PC-3 (cell line): ENCODE measurements around the gene NPHP1. TPM values are rescaled to one million over a fixed set of nuclear protein-coding genes. Genes with fewer than 3 reads are reported as not detected.
A peak's percentile ranks its signal among the peaks of the same experiment; 100 is the strongest.
"Not testable (repeated sequence)": the region's sequence is repeated elsewhere in the genome, so short reads cannot be mapped to it uniquely, and the experiment has no call there.

Experiments
- ATAC-seq: fragments of 200-7000 bp; cut with Tn5 transposase; 2 replicates; pipeline ENCODE4 v1.9.1; 2020; ENCODE audit warnings: mild to moderate bottlenecking, moderate library complexity
- BruUV-seq: library from RNA; stranded (reverse); fragments of 400-500 nt; replicated peaks from 2 replicates; lab custom pipeline; 2021; lab: Mats Ljungman, UMichigan
- CTCF ChIA-PET: fragments of 300-600 bp; sonication (Branson Sonifier 250); formaldehyde crosslinking; loops from one replicate; lab custom pipeline; 2022; ENCODE audit warnings: antibody characterized with exemption; lab: Charles Lee
- POLR2A ChIA-PET: fragments of 300-600 bp; sonication (Branson Sonifier 250); formaldehyde crosslinking; loops from one replicate; lab custom pipeline; 2022; ENCODE audit warnings: antibody characterized with exemption; ENCODE audit not compliant: unreplicated experiment; lab: Charles Lee
- DNase-seq: peaks from one replicate; pipeline ENCODE4 v3.0.0-alpha.2; 2015
- H2AFZ ChIP-seq: fragments of 300-600 bp; sonication (generic); 2 replicates; pipeline ENCODE4 v1.6.0; 2016; ENCODE audit warnings: antibody characterized with exemption, low read length
- H3F3A ChIP-seq: fragments of 300-600 bp; sonication (generic); one replicate; pipeline ENCODE4 v1.6.0; 2017; ENCODE audit warnings: antibody characterized with exemption, low read length, control low read depth, mild to moderate bottlenecking; ENCODE audit not compliant: unreplicated experiment
- H3K27ac ChIP-seq: fragments of 300-600 bp; sonication (generic); 2 replicates; pipeline ENCODE4 v1.5.1; 2016; ENCODE audit warnings: mild to moderate bottlenecking, low read length
- H3K27me3 ChIP-seq: fragments of 300-600 bp; sonication (generic); 2 replicates; pipeline ENCODE4 v1.6.1; 2016; ENCODE audit warnings: low read length, mixed read lengths
- H3K36me3 ChIP-seq: fragments of 300-600 bp; sonication (generic); 2 replicates; pipeline ENCODE4 v1.6.1; 2016; ENCODE audit warnings: low read depth, mixed run types, low read length, mixed read lengths
- H3K4me1 ChIP-seq: fragments of 300-600 bp; sonication (generic); 2 replicates; pipeline ENCODE4 v1.5.1; 2016; ENCODE audit warnings: low read length; ENCODE audit not compliant: insufficient read depth
- H3K4me2 ChIP-seq: fragments of 300-600 bp; sonication (generic); 2 replicates; pipeline ENCODE4 v1.6.0; 2016; ENCODE audit warnings: low read length
- H3K4me3 ChIP-seq: fragments of 300-600 bp; sonication (generic); 2 replicates; pipeline ENCODE4 v1.5.1; 2016; ENCODE audit warnings: mild to moderate bottlenecking, low read length, mixed read lengths
- H3K79me2 ChIP-seq: fragments of 300-600 bp; sonication (generic); 2 replicates; pipeline ENCODE4 v1.6.1; 2017; ENCODE audit warnings: low read length, mixed read lengths
- H3K9ac ChIP-seq: fragments of 300-600 bp; sonication (generic); 2 replicates; pipeline ENCODE4 v1.6.0; 2016; ENCODE audit warnings: mild to moderate bottlenecking, low read length
- H3K9me2 ChIP-seq: fragments of 300-600 bp; sonication (generic); replicated peaks from 2 replicates; pipeline ENCODE4 v1.6.1; 2016; ENCODE audit warnings: mixed run types, low read length, mixed read lengths
- H3K9me3 ChIP-seq: fragments of 300-600 bp; sonication (generic); 2 replicates; pipeline ENCODE4 v1.6.1; 2016; ENCODE audit warnings: low read length, mixed read lengths
- H4K20me1 ChIP-seq: fragments of 300-600 bp; sonication (generic); 2 replicates; pipeline ENCODE4 v1.6.1; 2016; ENCODE audit warnings: low read length, mixed read lengths
- EZH2 ChIP-seq: fragments of 300-600 bp; sonication (generic); IDR thresholded peaks from one replicate; pipeline ENCODE4 v1.6.1; 2017; ENCODE audit warnings: antibody characterized with exemption, mild to moderate bottlenecking, low read length; ENCODE audit not compliant: unreplicated experiment
- EZH2phosphoT487 ChIP-seq: fragments of 300-600 bp; sonication (generic); IDR thresholded peaks from 2 replicates; pipeline ENCODE4 v1.6.1; 2018; ENCODE audit warnings: mild to moderate bottlenecking, antibody characterized with exemption, low read length, borderline replicate concordance
- intact Hi-C: fragments of 100-400 bp; cut with micrococcal nuclease; formaldehyde crosslinking; loops from 2 replicates; pipeline ENCODE4 v1.9.0; 2023
- total RNA-seq: library from RNA; depleted of rRNA; stranded (reverse); fragments of >200 nt; gene quantifications from 2 replicates; pipeline ENCODE4 v1.2.3, GENCODE V29; 2014

NPHP1 gene
- total RNA-seq, 1 experiment from 2014 or later = 4.2 TPM

GRCh38 chr2:110234514-110234913 is 29.7 kb upstream of the NPHP1 start:
- H3K36me3 ChIP-seq, DNase-seq, intact Hi-C loops: not testable (repeated sequence)

GRCh38 chr2:110229886-110230285 is 25.1 kb upstream of the NPHP1 start:
- H3K79me2 ChIP-seq, H3K27me3 ChIP-seq, POLR2A ChIA-PET, H2AFZ ChIP-seq, H3K36me3 ChIP-seq, H3K9ac ChIP-seq, H3K4me2 ChIP-seq, BruUV-seq, intact Hi-C loops, H3K9me2 ChIP-seq, H3K27ac ChIP-seq, H3F3A ChIP-seq, H4K20me1 ChIP-seq, ATAC-seq, DNase-seq, H3K4me1 ChIP-seq, CTCF ChIA-PET, H3K9me3 ChIP-seq, H3K4me3 ChIP-seq: not testable (repeated sequence)

More at GRCh38 chr2:110234514-110234913, 29.7 kb upstream of the NPHP1 start:
- peak; percentile 66 for ATAC-seq
- H4K20me1 ChIP-seq, H3K27ac ChIP-seq, BruUV-seq, H3K4me1 ChIP-seq, H3K4me2 ChIP-seq, H3K4me3 ChIP-seq, H3K9me3 ChIP-seq, H3K9me2 ChIP-seq, H2AFZ ChIP-seq, H3K27me3 ChIP-seq, H3K9ac ChIP-seq, POLR2A ChIA-PET, H3F3A ChIP-seq, CTCF ChIA-PET, H3K79me2 ChIP-seq: not testable (repeated sequence)

GRCh38 chr2:110222626-110223025 is 17.8 kb upstream of the NPHP1 start:
- H3F3A ChIP-seq, H3K27ac ChIP-seq, H3K36me3 ChIP-seq, H2AFZ ChIP-seq, CTCF ChIA-PET, H3K79me2 ChIP-seq, H3K4me3 ChIP-seq, ATAC-seq, H3K9ac ChIP-seq, POLR2A ChIA-PET, BruUV-seq, H3K4me1 ChIP-seq, H3K9me3 ChIP-seq, H3K9me2 ChIP-seq, H3K4me2 ChIP-seq, H4K20me1 ChIP-seq, intact Hi-C loops, DNase-seq: not testable (repeated sequence)
- H3K27me3 ChIP-seq = peaks cover 16% of the 10 kb centered on the region; the same call in 1 of the 2 replicates

GRCh38 chr2:110221938-110222337 is 17.1 kb upstream of the NPHP1 start:
- no peak overlapping the region for H3K9ac ChIP-seq
- TF ChIP-seq EZH2 (no peak), EZH2phosphoT487 (no peak)
- no peaks in the 10 kb centered on the region for H3F3A ChIP-seq
- peaks cover 16% of the 10 kb centered on the region; the same call in 1 of the 2 replicates for H3K27me3 ChIP-seq
- no peaks in the 10 kb centered on the region for H3K9me3 ChIP-seq
- H3K4me2 ChIP-seq = no peak overlapping the region
- no peaks in the 10 kb centered on the region for H4K20me1 ChIP-seq
- ATAC-seq = no peak
- H2AFZ ChIP-seq = no peak overlapping the region
- DNase-seq = no peak
- intact Hi-C loops = no loop called here
- POLR2A ChIA-PET = no interaction called here
- H3K4me3 ChIP-seq = no peak overlapping the region
- H3K79me2 ChIP-seq = no peaks in the 10 kb centered on the region
- no peak overlapping the region for H3K27ac ChIP-seq
- H3K36me3 ChIP-seq = no peaks in the 10 kb centered on the region
- H3K4me1 ChIP-seq = no peaks in the 10 kb centered on the region
- CTCF ChIA-PET = no interaction called here
- no peaks in the 10 kb centered on the region for H3K9me2 ChIP-seq
- BruUV-seq = no TSS peak
